HepG2 (cell line): ENCODE data around the gene PPP1R8. TPM values are rescaled to one million over a fixed set of nuclear protein-coding genes. Genes with fewer than 3 reads are reported as not detected.

Source experiments
- ATAC-seq: fragments of 200-7000 bp; cut with Tn5 transposase; 3 replicates; pipeline ENCODE4 v1.9.1; 2020; ENCODE audit warnings: mild to moderate bottlenecking, moderate library complexity
- BruUV-seq: library from RNA; stranded (reverse); fragments of 400-500 nt; replicated peaks from 2 replicates; lab custom pipeline; 2021; lab: Mats Ljungman, UMichigan
- CTCF ChIA-PET: fragments of 300-600 bp; formaldehyde crosslinking; extraction: SDS; loops from one replicate; lab custom pipeline; 2021; ENCODE audit warnings: low total read pairs, inconsistent platforms, low intra/inter-chr PET ratio; lab: Yijun Ruan, JAX
- POLR2A ChIA-PET: fragments of 350-600 bp; sonication (Branson Sonifier 250); formaldehyde crosslinking; loops from one replicate; lab custom pipeline; 2020; ENCODE audit warnings: antibody characterized with exemption, inconsistent platforms; lab: Yijun Ruan, JAX
- DNase-seq: peaks from one replicate; pipeline ENCODE4 v3.0.0-alpha.2; 2015; ENCODE audit warnings: low spot score
- FAIRE-seq: peaks from 3 replicates; lab custom pipeline; 2011; peaks lifted over from hg19 to GRCh38; lab: Jason Lieb, UNC
- H2AFZ ChIP-seq: one replicate; pipeline ENCODE4 v1.6.1; 2011; ENCODE audit warnings: low read length, inconsistent platforms
- H3K27ac ChIP-seq: fragments of 300-600 bp; 3 replicates; pipeline ENCODE4 v1.8.0; 2011; ENCODE audit warnings: mixed run types, mild to moderate bottlenecking, mixed read lengths, low read length, inconsistent platforms; ENCODE audit not compliant: insufficient read depth; ENCODE audit errors: extremely low read length
- H3K27me3 ChIP-seq, 2 experiments: fragments of 200-600 bp in 1 of 2; 2 replicates in 1 of 2; 3 replicates in 1 of 2; pipeline versions ENCODE4 v1.6.0 to v1.8.0; 2011; ENCODE audit warnings: low read length in 2 of 2, mild to moderate bottlenecking in 2 of 2, moderate library complexity in 2 of 2, inconsistent platforms in 1 of 2; ENCODE audit not compliant: insufficient read depth in 2 of 2, control insufficient read depth in 1 of 2
- H3K36me3 ChIP-seq, 2 experiments: fragments of 200-600 bp in 1 of 2; replicated peaks in 1 of 2; 2 replicates in 1 of 2; 3 replicates in 1 of 2; pipeline versions ENCODE4 v1.5.1 to v1.8.0; 2011; ENCODE audit warnings: low read length in 2 of 2, inconsistent platforms in 1 of 2; ENCODE audit not compliant: insufficient read depth in 2 of 2, control insufficient read depth in 1 of 2
- H3K4me1 ChIP-seq: 2 replicates; pipeline ENCODE4 v1.5.1; 2012; ENCODE audit warnings: low read length, inconsistent platforms; ENCODE audit not compliant: insufficient read depth
- H3K4me2 ChIP-seq: 2 replicates; pipeline ENCODE4 v1.6.0; 2011; ENCODE audit warnings: low read depth, low read length, inconsistent platforms
- H3K4me3 ChIP-seq, 3 experiments: fragments of 200-600 bp in 1 of 3; sonication (generic), shearing (Covaris generic) in 1 of 3; replicated peaks in 1 of 3; 2 replicates each; pipeline ENCODE4 v1.5.1; 2011 to 2016; ENCODE audit warnings: low read length in 3 of 3, inconsistent platforms in 2 of 3, low read depth in 2 of 3, mild to moderate bottlenecking in 2 of 3, control low read depth in 1 of 3, mixed read lengths in 1 of 3; ENCODE audit not compliant: insufficient read depth in 1 of 3
- H3K79me2 ChIP-seq: one replicate; pipeline ENCODE4 v1.6.1; 2011; ENCODE audit warnings: low read length, inconsistent platforms; ENCODE audit not compliant: insufficient read depth
- H3K9ac ChIP-seq: 2 replicates; pipeline ENCODE4 v1.6.0; 2011; ENCODE audit warnings: mild to moderate bottlenecking, low read depth, low read length, inconsistent platforms; ENCODE audit not compliant: insufficient read depth
- H3K9me3 ChIP-seq: 2 replicates; pipeline ENCODE4 v1.5.1; 2012; ENCODE audit warnings: mild to moderate bottlenecking, low read length
- H4K20me1 ChIP-seq: 2 replicates; pipeline ENCODE4 v1.6.0; 2011; ENCODE audit warnings: inconsistent platforms, mild to moderate bottlenecking, low read length, moderate library complexity; ENCODE audit not compliant: insufficient read depth
- CREB3 ChIP-seq: sonication (generic); formaldehyde crosslinking; IDR thresholded peaks from 2 replicates; pipeline ENCODE4 v1.5.0; 2020; ENCODE audit warnings: missing genetic modification reagents
- FUBP1 ChIP-seq: sonication (generic); formaldehyde crosslinking; IDR thresholded peaks from 2 replicates; pipeline ENCODE4 v1.5.1; 2020; ENCODE audit warnings: missing genetic modification reagents, mild to moderate bottlenecking, borderline replicate concordance
- MATR3 ChIP-seq: sonication (generic); formaldehyde crosslinking; IDR thresholded peaks from 2 replicates; pipeline ENCODE4 v1.4.0; 2020; ENCODE audit warnings: missing genetic modification reagents
- PBX2 ChIP-seq: IDR thresholded peaks from 2 replicates; pipeline ENCODE4 v1.6.1; 2016; ENCODE audit warnings: control low read depth
- RFX1 ChIP-seq: fragments of 450-650 bp; IDR thresholded peaks from 2 replicates; pipeline ENCODE4 v1.6.1; 2017
- YEATS2 ChIP-seq: sonication (generic); formaldehyde crosslinking; IDR thresholded peaks from 2 replicates; pipeline ENCODE4 v1.4.0; 2020; ENCODE audit warnings: missing genetic modification reagents, borderline replicate concordance
- ZKSCAN1 ChIP-seq: fragments of 150-350 bp; IDR thresholded peaks from 2 replicates; pipeline ENCODE4 v1.6.1; 2014; ENCODE audit warnings: low read length
- WGBS: methylation state at CpG from one replicate; pipeline ENCODE4 v1.1.6; 2017; ENCODE audit warnings: low lambda C conversion rate; 5-methylcytosine and 5-hydroxymethylcytosine counted together
- in situ Hi-C: cut with HindIII; loops from 2 replicates; pipeline ENCODE4 v1.10.0; 2017; ENCODE audit warnings: low pct_unique_long_range_greater_than_20kb; ENCODE audit not compliant: extremely low pct_ligation_motif_present
- intact Hi-C: fragments of 100-400 bp; cut with micrococcal nuclease; formaldehyde crosslinking; loops from one replicate; pipeline ENCODE4 v1.10.0; 2022; ENCODE audit not compliant: unreplicated experiment
- polyA plus RNA-seq, 8 experiments: library from polyadenylated mRNA; depleted of rRNA in 3 of 8; stranded (reverse) in 7 of 8; unstranded in 1 of 8; fragments of >200 nt; fragmentation: Illumina TruSeq in 4 of 8; extraction: Trizol in 4 of 8; gene quantifications; 2 replicates each; pipeline versions ENCODE4 v1.2.1 to v1.2.3, GENCODE V29; 2011 to 2016; ENCODE audit warnings: low read depth in 4 of 8, missing spikeins in 1 of 8, mixed read lengths in 1 of 8; ENCODE audit not compliant: insufficient read depth in 1 of 8
- total RNA-seq, 5 experiments: library from RNA; depleted of rRNA; stranded (reverse); fragments of >200 nt; fragmentation: Illumina TruSeq; extraction: Trizol; gene quantifications; 2 replicates each; pipeline ENCODE4 v1.2.3, GENCODE V29; 2016; ENCODE audit warnings: low read depth in 1 of 5

Gene PPP1R8
- total and polyA plus RNA-seq, 2 of the 13 experiments (the other 11 are each of a cell fraction or from before 2014, with no cell fraction given): 38.3 to 62.2 TPM

- H2AFZ ChIP-seq: no peak overlapping the region
- intact Hi-C loops (no loop called here), in situ Hi-C loops (no loop called here)
- peaks cover 0 to 2% of the 10 kb centered on the region in 2 experiments; a peak in 2 of 5 replicates for H3K36me3 ChIP-seq
- DNase-seq (no peak), FAIRE-seq (no peak), ATAC-seq (no peak)
- WGBS: 92% methylated on average over 12 of the region's 15 CpGs
- ChIA-PET CTCF (no interaction called here), POLR2A (no interaction called here)
- no peak overlapping the region for H3K27ac ChIP-seq
- no peaks in the 10 kb centered on the region for H3K9me3 ChIP-seq
- H3K79me2 ChIP-seq: no peaks in the 10 kb centered on the region
- H3K4me1 ChIP-seq: peaks cover 11% of the 10 kb centered on the region
- H3K27me3 ChIP-seq: no peaks in the 10 kb centered on the region
- H3K9ac ChIP-seq: no peak overlapping the region
- H4K20me1 ChIP-seq: no peaks in the 10 kb centered on the region
- no peak overlapping the region for H3K4me3 ChIP-seq
- no peak overlapping the region for H3K4me2 ChIP-seq
- TF ChIP-seq PBX2 (CRISPR knock-in tag): no peak
- no peak for TF ChIP-seq FUBP1
- TF ChIP-seq YEATS2 (CRISPR knock-in tag): no peak
- TF ChIP-seq ZKSCAN1: no peak
- TF ChIP-seq RFX1: no peak
- BruUV-seq: no TSS peak
Observed at GRCh38 chr1:27885621-27886352, 55.2 kb downstream of the PPP1R8 start.

- no peak overlapping the region for H3K27ac ChIP-seq
- ATAC-seq: no peak
- H3K4me3 ChIP-seq: no peak overlapping the region
- no peak overlapping the region for H2AFZ ChIP-seq
- FAIRE-seq: no peak
- intact Hi-C loops (no loop called here), in situ Hi-C loops (no loop called here)
- H3K36me3 ChIP-seq: peaks cover 2 to 4% of the 10 kb centered on the region in 2 experiments; a peak in 3 of 5 replicates
- CTCF ChIA-PET: no interaction called here
- H3K9ac ChIP-seq: no peak overlapping the region
- 90% methylated on average over 2 of the region's 2 CpGs for WGBS
- no peak for DNase-seq
- no peaks in the 10 kb centered on the region for H3K79me2 ChIP-seq
- H3K27me3 ChIP-seq: no peaks in the 10 kb centered on the region
- no peaks in the 10 kb centered on the region for H3K9me3 ChIP-seq
- no TSS peak for BruUV-seq
- peaks cover 11% of the 10 kb centered on the region for H3K4me1 ChIP-seq
- no peak overlapping the region for H3K4me2 ChIP-seq
- POLR2A ChIA-PET: no interaction called here
- no peaks in the 10 kb centered on the region for H4K20me1 ChIP-seq
- no peak for TF ChIP-seq CREB3
- TF ChIP-seq MATR3: no peak
Observed at GRCh38 chr1:27886353-27886679, 55.7 kb downstream of the PPP1R8 start.
